Left hindlimb (tissue), 1 donor: ENCODE results near the gene PRKCE.
A peak's percentile ranks its signal among the peaks of the same experiment; 100 is the strongest.

Experiments used
- DNase-seq: peaks from one replicate; pipeline ENCODE4 v3.0.0-alpha.2; 2018

The PRKCE gene

DNA sequence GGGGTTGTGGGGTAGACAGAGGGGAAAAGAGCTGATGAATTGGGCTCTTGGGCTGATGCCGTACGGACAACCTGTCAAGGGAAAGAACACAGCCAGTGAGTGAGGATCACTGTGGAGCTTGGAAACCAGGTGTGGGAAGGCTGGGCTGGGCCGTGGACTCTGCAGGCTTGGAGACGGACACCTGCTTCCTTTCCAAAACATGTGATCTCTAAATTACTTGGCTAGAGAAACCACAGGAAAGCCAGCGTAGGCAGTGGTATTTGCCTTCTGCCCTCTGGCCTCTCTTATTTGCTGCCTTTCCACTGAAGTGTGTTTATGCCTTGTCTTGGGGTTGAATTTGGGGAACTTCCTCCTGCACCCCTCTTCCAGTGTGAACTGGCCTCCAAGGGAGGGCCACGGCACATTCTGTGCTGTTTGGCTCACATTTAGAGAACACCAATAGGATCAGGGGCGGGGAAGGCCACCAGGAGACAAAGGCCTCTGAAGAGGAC, 267.7 kb downstream of the PRKCE start:
- DNase-seq: no peak

DNA sequence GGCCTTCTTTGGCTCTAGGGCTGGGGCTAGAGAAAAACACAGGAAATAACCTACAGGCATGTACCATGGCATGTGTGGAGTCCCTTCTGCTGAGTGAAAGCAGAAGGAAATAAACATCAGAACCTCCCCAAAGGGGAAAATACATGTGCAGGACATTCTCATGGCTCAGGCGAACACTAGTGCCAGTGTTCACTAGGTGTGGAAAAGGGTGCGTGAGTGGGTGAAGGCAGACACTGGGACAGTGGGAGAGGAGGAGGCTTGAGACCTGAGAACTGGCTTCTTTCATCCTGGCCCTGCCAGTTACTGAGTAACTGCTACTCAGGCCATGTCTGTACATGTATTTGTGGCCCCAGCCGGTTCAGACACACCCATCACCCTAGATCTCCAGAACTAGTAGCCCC, 268.2 kb downstream of the PRKCE start:
- DNase-seq: no peak

DNA sequence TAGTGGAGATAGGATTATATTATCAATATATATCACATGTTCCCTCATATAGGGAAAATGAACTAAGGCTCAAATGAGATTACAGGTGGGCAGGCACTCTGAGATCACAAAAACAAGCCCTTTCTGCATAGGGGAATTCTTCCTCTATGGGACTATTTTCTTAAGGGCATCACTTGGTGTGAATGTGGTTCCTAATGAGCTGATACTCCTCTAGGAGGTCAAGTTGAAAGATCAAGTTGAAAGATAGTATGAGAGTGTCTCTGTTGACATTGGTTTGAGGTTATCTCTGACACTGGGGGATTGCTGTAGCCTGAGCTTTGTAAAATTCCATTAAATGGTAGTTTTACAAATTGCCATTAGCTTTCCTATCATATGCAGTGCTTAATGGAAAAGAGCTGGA, 270.4 kb downstream of the PRKCE start:
- no peak for DNase-seq

DNA sequence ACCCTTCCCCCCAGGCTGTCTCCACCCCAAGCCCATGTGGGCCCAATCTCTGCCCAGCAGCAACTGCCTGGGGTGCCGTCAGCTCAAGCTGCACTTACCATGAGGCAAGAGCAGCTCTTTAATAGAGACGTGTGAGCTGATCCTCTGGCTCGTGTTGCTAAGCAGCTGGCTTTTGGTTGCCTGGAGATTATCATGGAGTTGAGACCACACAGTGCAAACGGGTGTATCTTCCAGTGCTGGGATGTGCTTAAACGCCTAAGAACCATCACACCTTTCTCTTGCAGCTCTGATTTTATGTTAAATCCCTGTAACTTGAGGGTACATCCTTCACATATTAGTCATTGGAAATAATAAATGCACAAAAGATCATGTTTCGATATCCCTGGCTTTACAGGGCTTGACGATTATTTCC, 271.1 kb downstream of the PRKCE start:
- DNase-seq: peak; percentile 42

DNA sequence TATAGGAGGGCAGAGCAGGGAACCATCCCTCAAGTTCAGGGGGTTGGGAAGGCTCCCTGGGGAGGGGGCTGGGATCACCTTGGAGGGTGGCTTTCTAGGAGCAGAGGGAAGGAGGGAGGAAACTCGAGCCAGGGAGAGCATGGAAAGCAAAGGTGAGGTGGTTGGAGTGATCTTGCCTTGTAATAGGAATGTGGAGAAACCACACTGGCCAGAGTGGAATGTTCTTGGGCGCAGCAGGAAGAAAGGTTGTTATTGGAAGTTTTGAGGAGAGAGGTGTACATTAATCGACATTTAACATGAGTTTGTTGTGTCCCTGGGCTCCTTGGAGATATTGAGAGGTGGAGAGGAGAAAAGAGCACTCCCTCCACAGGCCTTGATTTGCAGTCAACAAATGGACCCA, 272.2 kb downstream of the PRKCE start:
- DNase-seq: no peak

DNA sequence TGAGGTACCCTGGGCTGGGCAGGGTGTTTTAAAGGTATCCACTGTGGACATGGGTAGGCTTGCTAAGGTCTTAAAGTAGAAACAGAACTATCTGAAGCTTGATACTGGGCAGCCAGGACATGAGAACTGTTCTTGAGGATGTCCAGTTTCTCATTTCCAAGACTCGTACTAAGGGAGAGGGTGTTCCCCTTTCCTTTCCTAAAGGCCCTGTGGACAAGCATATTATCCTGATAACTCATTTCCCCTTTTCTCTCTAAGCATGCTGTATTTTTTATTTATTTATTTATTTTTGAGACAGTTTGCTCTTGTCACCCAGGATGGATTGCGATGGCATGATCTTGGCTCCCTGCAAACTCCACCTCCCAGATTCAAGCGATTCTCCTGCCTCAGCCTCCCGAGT, 273.6 kb downstream of the PRKCE start:
- no peak for DNase-seq

DNA sequence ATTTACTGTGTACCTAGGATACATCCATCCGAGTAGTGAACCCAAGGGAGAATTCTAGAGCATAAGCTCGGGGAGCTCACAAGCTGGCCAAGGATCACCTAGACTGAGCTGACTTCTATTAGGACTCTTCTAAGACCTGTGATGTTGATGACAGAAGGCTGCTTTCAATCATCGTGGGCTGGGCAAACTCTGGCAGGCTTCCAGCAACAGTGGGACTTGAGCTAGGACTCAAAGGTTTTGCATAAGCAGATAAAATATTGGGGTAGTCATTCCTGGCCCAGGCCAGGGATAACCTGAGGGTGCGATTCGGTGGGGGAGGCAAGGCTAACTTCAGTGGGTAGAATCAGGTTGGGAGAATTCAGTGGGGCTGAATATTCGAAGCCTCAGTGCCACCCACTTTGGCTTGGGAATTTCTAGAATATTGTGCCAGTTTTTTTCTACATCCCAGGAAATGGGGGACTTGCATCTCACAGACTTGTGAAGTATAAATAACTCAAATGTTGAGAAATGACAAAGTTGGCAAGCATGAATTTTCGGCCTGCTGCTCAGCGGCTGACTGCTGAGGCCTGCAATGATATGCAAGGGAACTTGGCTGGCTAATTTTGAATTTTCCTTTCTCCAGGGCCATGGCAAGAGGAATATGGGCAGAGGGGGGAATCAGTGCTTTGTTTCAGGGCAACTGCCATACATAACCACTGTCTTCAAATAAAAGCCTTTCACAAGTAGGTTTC, 274.3 kb downstream of the PRKCE start:
- DNase-seq: no peak

DNA sequence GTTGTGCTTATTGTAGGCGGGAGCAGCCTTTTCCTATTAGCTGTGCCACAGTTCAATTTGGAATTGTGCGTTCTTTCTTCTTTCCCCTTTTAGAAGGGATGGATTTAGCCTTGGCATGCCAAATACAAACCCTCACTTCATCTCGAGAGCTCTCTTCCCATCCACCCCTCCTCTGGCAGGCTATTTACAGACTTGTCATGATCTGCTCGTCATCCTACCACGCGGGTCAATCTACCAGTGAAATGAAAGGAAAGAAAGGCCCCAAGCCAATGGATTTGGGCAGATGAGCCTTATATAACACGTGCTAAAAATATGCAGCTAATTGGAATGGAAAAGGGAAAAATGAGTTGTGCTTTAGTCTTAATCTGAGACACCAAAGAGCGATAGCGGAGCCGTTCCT, 277.5 kb downstream of the PRKCE start:
- DNase-seq: no peak

DNA sequence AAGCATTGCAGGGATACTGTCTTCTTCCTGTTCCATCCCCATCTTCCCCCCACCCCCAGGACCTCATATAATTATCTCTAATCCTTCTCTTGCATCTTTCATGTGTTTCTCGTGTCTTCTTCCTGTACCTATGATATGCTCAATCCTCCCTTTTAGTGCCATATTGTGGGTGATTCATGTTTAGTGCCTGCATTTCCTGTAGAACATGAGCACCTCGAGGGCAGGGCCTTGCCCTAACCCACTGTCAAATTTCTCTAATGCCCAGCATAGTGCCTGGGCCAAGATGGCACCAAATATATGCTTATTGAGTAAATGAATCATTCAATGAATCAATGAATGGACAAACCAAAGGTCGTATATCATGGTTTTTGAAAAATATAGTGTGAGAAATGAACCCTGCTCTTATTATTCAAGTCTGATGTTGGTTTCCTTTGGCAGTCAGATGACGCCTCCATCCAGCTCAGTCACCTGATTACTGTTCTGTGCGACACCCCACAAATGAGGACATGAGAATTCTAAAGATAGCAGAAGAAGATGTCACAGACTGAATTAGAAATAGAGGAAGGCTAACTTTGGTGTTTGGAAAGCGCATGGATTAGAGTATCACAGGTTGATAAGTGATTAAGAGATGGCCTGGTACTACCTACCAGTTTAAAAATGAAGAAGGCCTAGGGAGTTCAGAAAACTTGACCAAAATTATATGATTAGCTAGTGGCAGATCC, 278.4 kb downstream of the PRKCE start:
- no peak for DNase-seq

DNA sequence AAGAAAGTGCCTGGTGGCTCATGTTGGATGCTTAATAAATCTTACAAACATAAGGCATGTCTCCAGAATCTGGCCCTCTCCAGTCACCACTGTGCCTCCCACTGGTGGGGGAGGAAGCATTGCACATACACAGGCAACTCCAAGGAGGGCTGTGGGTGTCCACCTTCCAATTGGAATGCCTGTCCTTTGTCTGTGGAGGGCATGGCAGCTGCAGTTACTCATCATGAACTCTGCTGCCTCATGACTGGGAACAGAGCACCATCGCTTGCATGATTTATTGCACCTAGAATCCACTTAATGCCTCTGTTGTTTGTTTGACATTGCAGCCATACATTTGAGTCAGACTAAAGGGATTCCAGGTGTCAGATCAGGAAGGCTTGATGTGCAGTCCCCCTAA, 278.9 kb downstream of the PRKCE start:
- DNase-seq: no peak

DNA sequence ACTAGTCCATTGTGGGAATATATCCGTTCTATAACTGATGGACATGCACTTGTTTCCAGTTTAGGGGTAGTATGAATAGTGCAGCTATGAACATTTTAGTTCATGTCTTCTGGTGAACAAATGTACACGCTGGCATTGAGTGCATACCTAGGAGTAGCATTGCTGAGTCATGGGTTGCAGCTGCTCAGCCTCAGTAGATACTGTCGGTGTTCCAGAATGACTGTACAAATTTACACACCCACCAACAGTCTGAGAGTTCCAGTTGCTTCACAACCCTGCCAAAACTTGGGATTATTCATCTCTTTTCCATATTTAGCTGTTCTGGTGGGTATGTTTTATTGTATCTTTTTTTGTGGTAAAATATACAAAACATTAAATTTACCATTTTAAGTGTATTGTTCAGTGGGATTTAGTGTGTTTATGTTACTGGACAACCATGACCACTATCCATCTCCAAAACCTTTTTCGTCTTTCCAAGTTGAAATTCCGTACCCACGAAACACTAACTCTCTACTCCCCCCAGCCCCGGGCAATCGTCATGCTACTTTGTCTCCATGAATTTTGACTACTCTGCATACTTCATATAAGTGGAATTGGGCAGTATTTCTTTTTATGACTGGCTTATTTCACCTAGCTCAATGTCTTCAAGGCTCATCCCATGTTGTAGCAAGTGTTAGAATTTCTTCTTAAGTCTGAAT, 281.0 kb downstream of the PRKCE start:
- DNase-seq: no peak

DNA sequence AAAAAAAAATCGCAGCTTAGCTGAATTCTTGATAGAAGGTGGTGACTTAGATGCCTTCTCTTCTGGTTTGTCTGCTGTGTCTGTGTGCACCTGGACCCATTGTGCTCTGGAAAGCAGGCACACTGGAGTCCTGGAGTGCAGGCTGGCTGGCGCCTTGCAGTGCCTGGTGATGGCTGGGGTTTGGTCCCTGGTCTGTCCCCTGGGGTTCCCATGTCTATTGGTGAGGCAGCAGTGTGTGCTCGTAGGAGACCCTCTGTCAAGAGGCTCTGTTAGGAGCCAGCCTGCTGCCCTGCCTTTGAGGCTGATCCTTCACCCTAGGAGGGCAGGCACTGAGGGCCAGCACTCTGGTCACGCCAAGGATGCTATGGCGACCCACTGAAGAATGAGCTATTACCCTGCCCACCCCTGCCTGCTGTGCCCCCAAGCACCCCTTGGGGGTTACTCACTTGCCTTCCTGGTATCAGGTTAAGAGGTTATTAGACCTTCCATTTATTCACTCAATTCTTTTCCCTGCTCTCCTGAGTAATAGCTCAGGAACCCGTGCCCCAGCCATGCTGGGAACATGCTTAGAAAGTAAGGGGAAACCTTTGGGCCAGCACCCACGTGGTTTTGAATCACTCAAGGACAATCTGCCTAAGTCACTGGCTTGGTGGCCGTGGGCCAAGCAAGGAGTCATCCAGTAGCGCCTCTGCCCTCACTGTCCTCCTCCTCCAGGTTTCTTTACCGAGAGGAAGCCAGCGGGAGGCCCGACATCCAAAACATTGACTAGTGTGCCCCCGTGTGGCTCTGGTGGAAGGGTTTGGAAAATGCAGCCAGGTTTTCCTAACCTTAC, 284.5 kb downstream of the PRKCE start:
- peak; percentile 87 for DNase-seq

DNA sequence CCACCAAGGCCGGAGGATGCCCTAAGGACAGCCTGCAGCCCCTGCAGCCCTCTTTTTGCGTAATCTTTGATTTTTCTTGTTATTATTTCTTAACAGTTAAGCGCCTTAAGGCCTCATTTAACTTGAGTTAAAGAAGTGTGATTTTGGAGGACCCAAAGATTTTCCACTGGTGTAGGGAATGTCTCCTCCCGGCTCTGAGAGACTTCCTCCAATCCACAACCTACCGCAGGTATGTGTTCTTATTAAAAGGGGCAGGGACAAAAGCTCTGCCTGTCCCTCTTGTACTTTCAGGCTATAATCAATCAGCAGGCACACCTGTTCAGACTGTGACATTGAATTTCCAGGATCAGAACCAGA, 285.1 kb downstream of the PRKCE start:
- DNase-seq: no peak

DNA sequence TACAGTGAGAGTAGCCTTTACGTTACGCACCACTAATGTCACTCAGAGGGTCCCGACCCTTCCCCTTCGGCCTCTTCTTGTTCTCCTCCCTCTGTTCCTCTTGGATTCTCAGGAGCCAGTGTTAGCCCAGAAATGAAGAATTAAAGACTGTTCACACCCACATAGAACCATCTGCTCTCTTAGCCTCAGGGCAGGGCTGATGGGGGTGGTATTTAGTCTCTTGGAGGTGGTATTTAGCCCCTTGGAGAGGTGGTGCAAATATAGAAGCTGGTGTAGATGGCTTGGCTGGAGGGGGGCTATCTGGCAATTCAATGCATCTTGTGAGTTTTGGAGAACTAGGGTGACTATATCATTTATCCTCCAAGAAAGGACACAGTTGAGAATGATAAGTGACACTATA, 286.5 kb downstream of the PRKCE start:
- DNase-seq: no peak

DNA sequence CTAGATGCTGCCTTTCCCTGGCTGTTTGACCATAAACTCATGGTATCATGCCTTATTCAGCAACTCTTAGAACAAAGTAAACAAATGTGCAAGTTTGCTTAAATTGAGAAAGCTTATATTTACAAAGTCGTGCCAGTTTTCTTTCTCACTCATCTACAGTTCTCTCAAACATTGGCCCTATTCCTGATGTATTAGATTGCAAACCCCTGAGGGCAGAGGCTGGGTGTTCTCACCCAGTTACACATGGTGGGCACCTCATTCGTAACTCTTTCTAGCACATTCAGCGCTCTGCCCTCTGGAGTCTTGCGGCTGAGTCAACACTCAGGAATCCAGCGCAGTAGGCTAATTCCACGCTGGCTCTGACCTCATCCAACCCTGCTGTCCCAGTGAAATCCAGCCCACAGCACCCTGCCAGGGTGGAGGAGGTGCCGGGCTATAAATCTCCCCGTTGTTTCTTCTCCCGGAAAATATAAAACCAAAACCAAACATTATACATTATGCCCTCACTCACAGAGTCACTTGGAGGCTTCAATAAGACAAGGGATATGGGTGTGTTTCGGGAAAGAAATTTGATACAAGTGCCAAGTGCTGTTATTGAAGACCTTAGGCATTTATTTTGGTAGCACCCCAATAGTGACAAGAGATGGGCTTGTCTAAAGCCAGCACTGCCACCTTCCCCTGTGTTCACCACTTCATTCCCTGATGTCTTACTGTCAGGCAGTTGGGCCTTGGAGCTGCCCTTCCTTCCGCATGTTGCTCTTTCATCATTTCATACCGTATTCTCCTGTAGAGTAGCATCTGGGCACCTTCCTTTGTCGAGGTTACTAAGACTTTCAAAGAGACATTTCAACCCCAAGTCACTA, 287.4 kb downstream of the PRKCE start:
- peak; percentile 81 for DNase-seq

DNA sequence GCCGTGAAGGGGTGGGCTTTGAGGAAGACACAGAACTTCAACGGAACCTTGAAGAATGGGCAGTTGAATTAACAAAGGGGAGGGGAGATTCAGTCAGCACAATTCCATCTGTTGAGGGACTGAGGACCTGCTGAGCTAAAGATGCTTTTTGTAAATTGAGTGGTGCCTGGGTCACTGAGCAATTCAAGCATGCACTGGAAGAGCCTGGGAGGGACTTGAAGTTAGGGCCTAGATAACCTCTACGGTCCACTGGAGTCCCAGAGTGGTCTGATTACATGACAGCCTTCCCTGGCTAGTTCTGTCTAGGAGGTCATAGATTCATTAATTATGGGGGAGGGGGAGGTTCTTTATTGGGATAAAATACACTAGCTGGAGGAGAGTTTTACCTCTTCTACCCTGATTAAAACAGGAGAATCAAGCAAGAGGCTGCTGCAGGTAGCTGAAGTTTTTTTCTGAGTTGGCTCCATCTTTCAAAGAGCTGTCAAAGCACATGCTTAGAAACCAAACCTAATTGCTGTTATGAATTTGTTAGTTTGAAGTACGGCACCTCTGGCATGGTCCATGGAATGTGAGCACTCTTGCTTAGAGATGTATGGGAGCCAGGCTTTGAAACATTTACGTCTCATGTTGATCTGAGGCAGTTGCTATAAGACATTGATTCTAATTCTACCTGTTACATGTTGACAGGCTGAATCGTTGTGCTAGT, 290.2 kb downstream of the PRKCE start:
- DNase-seq: no peak

DNA sequence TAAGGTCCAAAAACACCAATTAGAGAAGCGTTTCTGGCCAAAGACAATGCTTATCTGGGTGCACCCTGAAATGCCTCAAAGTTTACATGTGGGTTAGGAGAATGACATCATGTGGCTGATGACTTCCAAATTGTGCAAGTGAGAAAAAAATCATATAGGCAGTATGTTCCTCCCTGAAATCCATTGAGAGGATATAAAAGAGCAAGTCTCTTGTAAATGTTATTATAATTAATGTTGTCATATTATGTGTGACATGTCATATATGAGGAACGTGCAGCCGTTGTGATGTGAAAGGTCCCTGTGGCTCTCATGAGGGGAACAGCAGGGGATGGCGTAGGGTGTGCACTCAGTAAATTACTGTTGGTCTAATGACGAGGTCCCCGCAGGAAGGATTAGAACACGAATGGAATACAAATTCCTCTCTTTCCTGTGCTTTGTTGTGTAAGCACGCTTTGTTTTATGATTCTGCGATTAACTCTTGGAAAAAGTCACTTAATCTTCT, 290.8 kb downstream of the PRKCE start:
- DNase-seq: no peak

DNA sequence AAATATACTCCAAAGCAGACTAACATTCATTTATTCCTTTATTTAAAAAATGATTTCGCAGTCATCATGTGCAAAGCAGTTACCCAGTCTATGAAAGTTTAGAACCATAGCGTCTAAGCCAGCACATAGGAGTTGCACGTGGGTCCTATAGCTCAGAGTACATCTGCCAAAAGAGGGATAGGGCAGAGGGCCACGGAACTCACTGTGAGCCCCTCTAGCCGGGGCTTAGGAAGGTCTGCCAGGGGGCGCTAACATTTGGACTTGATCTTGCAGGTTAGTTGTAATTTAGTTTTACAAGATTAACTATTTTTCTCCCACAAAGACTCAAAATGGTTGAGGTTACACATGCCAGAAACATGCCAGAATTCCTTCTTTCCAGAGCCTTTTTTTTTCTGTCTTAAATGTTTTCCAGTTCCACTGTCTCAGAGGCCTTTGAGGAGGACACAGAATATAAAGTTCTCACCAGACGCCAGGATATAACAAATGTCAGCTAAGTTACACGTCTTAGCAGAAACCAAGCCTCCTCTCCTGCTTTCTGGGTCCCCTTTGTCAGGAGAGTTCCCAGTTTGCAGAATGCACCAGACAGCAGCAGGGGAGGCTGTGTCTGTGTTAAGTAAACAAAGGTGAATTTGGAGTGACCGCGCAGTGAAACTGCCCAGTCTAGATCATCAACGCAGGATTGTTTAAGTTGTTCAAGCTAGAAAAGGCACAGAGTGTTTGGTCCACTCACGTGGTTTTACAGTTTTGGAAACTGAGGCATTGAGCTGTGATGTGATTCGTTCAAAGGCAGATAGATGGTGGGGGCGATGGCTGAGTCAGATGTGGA, 292.0 kb downstream of the PRKCE start:
- DNase-seq: no peak

DNA sequence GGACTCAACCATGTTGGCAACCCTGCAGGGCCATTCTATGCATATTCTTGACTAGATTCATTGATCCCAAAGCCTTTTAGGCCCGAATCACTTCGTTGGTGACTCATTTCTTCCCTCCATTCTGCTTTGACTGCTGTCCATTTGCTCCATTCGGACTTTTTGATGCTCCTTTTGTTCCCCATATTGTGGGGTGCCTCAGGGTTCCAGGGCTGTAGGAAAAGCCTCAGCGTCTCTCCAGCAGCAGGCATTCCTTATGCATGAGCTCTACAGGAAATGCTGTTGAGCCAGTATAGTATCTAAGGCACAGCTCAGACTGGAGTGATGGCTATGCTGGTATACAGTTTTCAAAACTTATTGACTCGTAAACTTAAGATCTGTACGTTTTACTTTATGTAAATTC, 292.6 kb downstream of the PRKCE start:
- DNase-seq: no peak

DNA sequence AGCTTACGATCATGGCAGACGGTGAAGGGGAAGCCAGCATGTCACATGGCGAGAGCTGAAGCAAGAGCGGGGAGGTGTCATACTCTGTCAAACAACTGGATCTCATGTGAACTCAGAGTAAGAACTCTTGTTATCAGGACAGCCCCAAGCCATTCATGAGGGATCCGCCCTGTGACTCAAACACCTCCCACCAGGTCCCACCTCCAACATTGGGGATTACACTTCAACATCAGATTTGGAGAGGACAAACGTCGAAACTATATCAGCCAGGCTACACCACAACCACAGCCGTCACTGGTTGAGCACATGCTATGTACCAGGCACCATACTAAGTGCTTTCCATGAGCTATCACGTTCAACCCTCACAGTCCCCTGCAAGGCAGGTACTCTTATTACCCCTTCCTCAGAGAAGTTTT, 293.8 kb downstream of the PRKCE start:
- DNase-seq: no peak
